Activated CD4-positive, alpha-beta T cell treated with anti-CD3 and anti-CD28 coated beads for 36 hours (primary cell): Measurements from ENCODE around the gene HUNK. TPM values are rescaled to one million over a fixed set of nuclear protein-coding genes. Genes with fewer than 3 reads are reported as not detected.
"Not testable (repeated sequence)": the region's sequence is repeated elsewhere in the genome, so short reads cannot be mapped to it uniquely, and the experiment has no call there.

Experiments used
- ATAC-seq: fragments of 200-7000 bp; cut with Tn5 transposase; one replicate; pipeline ENCODE4 v1.10.0; 2021; ENCODE audit warnings: mild to moderate bottlenecking, moderate library complexity
- CTCF ChIA-PET: fragments of 350-600 bp; sonication (Branson Sonifier 250); formaldehyde crosslinking; loops from one replicate; lab custom pipeline; 2021; ENCODE audit warnings: antibody characterized with exemption; lab: Charles Lee
- POLR2A ChIA-PET: fragments of 350-600 bp; sonication (Branson Sonifier 250); formaldehyde crosslinking; loops from one replicate; lab custom pipeline; 2021; ENCODE audit warnings: antibody characterized with exemption, inconsistent platforms; lab: Charles Lee
- DNase-seq: peaks from one replicate; pipeline ENCODE4 v3.0.0-alpha.2; 2020
- H3K27ac Mint-ChIP-seq: one replicate; pipeline ENCODE4 v1.8.0; 2021; ENCODE audit warnings: mixed read lengths
- H3K27me3 Mint-ChIP-seq: one replicate; pipeline ENCODE4 v1.8.0; 2021; ENCODE audit warnings: mixed read lengths
- H3K36me3 Mint-ChIP-seq: one replicate; pipeline ENCODE4 v1.8.0; 2021; ENCODE audit warnings: low read depth, mixed read lengths
- H3K4me1 Mint-ChIP-seq: one replicate; pipeline ENCODE4 v1.8.0; 2021; ENCODE audit warnings: mixed read lengths
- H3K4me3 Mint-ChIP-seq: one replicate; pipeline ENCODE4 v1.8.0; 2021; ENCODE audit warnings: mild to moderate bottlenecking, moderate library complexity, mixed read lengths
- H3K9me3 Mint-ChIP-seq: one replicate; pipeline ENCODE4 v1.8.0; 2021; ENCODE audit warnings: low read depth, mixed read lengths
- intact Hi-C, 2 experiments: fragments of 100-400 bp; cut with DNase I in 1 of 2; cut with micrococcal nuclease in 1 of 2; formaldehyde crosslinking; loops; one replicate each; pipeline versions ENCODE4 v1.14.2 to v1.15.1; 2022 to 2024; cut with DNase I, micrococcal nuclease
- total RNA-seq, 2 experiments: library from RNA; stranded (reverse); gene quantifications; one replicate each; pipeline ENCODE4 v1.2.3, GENCODE V29; 2021

Gene HUNK
- total RNA-seq, 2 experiments from 2014 or later = 0.02 to 0.27 TPM

DNA sequence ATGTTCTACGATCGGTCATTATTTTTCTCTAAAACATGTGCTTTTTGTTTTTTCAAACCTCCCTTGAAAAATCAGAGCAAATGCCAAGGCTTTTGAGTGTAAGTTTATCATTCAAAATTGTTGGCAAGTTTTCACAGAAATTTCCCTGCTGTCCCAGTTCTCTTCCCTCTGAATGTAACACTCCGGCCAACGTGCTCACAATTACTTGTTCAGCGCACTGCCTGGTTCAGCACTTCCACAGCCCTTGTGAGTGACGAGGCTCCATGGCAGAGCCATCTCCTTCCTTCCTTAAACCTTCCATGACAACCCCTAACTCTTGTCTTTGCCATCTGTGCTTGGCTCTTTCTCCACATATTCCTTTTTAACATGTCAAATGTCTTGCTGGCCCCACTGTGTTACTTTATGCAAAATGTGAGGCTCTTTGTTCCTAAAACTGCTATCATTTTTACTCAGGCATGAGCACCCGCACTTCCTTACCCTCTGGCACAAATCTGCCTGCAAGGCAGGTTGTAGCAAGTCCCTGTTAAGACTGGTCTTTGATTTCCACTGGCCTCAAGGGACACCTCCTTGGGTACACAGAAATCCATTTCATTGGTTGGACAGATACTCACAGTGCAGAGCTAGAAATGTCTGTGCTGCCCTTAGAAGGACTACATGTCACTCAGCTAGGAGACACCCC is 142.8 kb downstream of the HUNK start:
- no peak for ATAC-seq
- intact Hi-C loops = no loop called here
- no peaks in the 10 kb centered on the region for H3K36me3 Mint-ChIP-seq
- ChIA-PET POLR2A (no interaction called here), CTCF (no interaction called here)
- no peak for DNase-seq
- H3K9me3 Mint-ChIP-seq = no peaks in the 10 kb centered on the region
- no peaks in the 10 kb centered on the region for H3K4me1 Mint-ChIP-seq
- no peak overlapping the region for H3K27ac Mint-ChIP-seq
- H3K4me3 Mint-ChIP-seq = no peak overlapping the region
- no peaks in the 10 kb centered on the region for H3K27me3 Mint-ChIP-seq

DNA sequence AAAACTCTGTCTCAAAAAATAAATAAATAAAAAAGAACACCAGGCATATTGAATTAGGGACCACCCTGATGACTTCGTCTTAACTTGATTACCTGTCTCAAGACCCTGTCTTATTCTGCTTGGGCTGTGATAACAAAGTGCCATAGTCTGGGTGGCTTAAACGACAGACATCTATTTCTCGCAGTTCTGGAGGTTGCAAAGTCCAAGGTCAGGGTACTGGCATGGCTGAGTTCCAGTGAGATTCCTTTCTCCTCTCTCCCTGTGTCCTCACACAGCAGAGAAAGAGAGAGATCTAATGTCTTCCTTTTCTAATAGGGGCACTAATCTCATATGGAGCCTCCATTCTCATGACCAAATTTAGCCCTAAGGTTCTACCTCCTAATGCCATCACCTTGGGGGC is 145.6 kb downstream of the HUNK start:
- H3K27ac Mint-ChIP-seq = no peak overlapping the region
- ChIA-PET CTCF (no interaction called here), POLR2A (no interaction called here)
- no peak overlapping the region for H3K4me3 Mint-ChIP-seq
- intact Hi-C loops = no loop called here
- DNase-seq = no peak
- no peaks in the 10 kb centered on the region for H3K9me3 Mint-ChIP-seq
- H3K27me3 Mint-ChIP-seq = no peaks in the 10 kb centered on the region
- H3K4me1 Mint-ChIP-seq = no peaks in the 10 kb centered on the region
- no peaks in the 10 kb centered on the region for H3K36me3 Mint-ChIP-seq
- ATAC-seq = no peak

DNA sequence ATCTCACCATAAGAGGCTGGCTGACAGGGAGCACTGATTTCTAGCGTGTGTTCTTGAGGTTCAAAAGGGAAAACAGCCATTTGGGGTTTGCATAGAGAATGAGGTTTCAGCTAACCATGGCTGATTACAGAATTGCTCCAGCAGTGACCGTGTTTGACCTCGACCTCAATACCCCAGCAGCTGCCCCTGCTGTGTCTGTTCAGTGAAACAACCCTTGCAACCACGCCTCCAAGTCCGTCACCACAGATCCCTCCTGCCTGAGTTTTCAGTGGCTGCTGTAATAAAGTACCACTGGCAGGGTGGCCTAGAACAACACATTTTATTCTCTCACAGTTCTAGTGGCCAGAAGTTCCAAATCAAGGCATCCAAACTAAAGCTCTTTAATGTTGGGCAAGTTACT is 147.7 kb downstream of the HUNK start:
- no peaks in the 10 kb centered on the region for H3K36me3 Mint-ChIP-seq
- ATAC-seq (no peak), DNase-seq (no peak)
- H3K4me3 Mint-ChIP-seq = no peak overlapping the region
- ChIA-PET CTCF (no interaction called here), POLR2A (no interaction called here)
- H3K4me1 Mint-ChIP-seq = no peaks in the 10 kb centered on the region
- H3K27ac Mint-ChIP-seq = no peak overlapping the region
- no peaks in the 10 kb centered on the region for H3K27me3 Mint-ChIP-seq
- no peaks in the 10 kb centered on the region for H3K9me3 Mint-ChIP-seq
- intact Hi-C loops = no loop called here

- no peaks in the 10 kb centered on the region for H3K4me1 Mint-ChIP-seq
- intact Hi-C loops = no loop called here
These were observed 148.6 kb downstream of the HUNK start for GRCh38 chr21:32021319-32021994.

GRCh38 chr21:32022146-32022545 is 149.3 kb downstream of the HUNK start:
- Mint-ChIP-seq H3K4me1 (no peaks in the 10 kb centered on the region), H3K9me3 (no peaks in the 10 kb centered on the region), H3K4me3 (no peak overlapping the region), H3K36me3 (no peaks in the 10 kb centered on the region), H3K27ac (no peak overlapping the region), H3K27me3 (no peaks in the 10 kb centered on the region)
- no peak for ATAC-seq
- DNase-seq = no peak
- ChIA-PET POLR2A (no interaction called here), CTCF (interaction anchor here (1.0 kb wide), 1 partner anchor 43 kb away, joined by 3 read pairs; no protein-coding TSS in a partner anchor)
- intact Hi-C loops = no loop called here

More at GRCh38 chr21:32021319-32021994, 148.6 kb downstream of the HUNK start:
- Mint-ChIP-seq H3K4me3 (no peak overlapping the region), H3K27ac (no peak overlapping the region), H3K9me3 (no peaks in the 10 kb centered on the region), H3K27me3 (no peaks in the 10 kb centered on the region), H3K36me3 (no peaks in the 10 kb centered on the region)
- DNase-seq = no peak
- CTCF ChIA-PET = no interaction called here
- POLR2A ChIA-PET = no interaction called here
- ATAC-seq = no peak

GRCh38 chr21:32030146-32030652 is 157.4 kb downstream of the HUNK start:
- POLR2A ChIA-PET = no interaction called here
- CTCF ChIA-PET = no interaction called here
- DNase-seq (no peak), ATAC-seq (no peak)
- Mint-ChIP-seq H3K27me3 (peaks cover 3% of the 10 kb centered on the region), H3K27ac (no peak overlapping the region), H3K9me3 (no peaks in the 10 kb centered on the region), H3K4me1 (no peaks in the 10 kb centered on the region), H3K36me3 (no peaks in the 10 kb centered on the region), H3K4me3 (no peak overlapping the region)
- intact Hi-C loops = no loop called here

GRCh38 chr21:32034850-32035249 is 162.0 kb downstream of the HUNK start:
- POLR2A ChIA-PET = no interaction called here
- H3K36me3 Mint-ChIP-seq = no peaks in the 10 kb centered on the region
- no peak for ATAC-seq
- no peak overlapping the region for H3K4me3 Mint-ChIP-seq
- H3K27me3 Mint-ChIP-seq = peaks cover 7% of the 10 kb centered on the region
- CTCF ChIA-PET = no interaction called here
- H3K9me3 Mint-ChIP-seq = no peaks in the 10 kb centered on the region
- intact Hi-C loops = no loop called here
- H3K4me1 Mint-ChIP-seq = no peaks in the 10 kb centered on the region
- no peak overlapping the region for H3K27ac Mint-ChIP-seq
- DNase-seq = no peak

DNA sequence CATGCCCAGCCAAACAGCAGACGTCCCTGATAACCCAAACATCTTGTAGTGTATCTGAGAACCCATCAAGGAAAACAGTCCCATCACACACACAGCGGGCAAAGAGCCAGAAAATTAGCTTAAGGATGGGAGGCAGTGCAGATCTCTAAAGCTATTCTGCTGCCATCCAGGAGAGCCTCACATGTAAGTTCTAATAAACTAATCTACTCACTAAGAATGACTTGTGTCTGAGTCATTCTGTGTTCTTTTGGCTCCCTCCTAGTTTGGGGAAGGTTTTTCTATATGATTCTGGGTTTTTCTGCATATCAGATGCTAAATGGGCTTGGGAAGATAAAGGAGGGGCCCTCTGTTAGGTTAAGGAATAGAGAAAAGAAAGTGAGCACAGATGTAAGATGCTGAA is 162.8 kb downstream of the HUNK start:
- peaks cover 4% of the 10 kb centered on the region for H3K27me3 Mint-ChIP-seq
- ATAC-seq (no peak), DNase-seq (no peak)
- ChIA-PET CTCF (no interaction called here), POLR2A (no interaction called here)
- H3K36me3 Mint-ChIP-seq = no peaks in the 10 kb centered on the region
- H3K9me3 Mint-ChIP-seq = no peaks in the 10 kb centered on the region
- intact Hi-C loops = no loop called here
- H3K4me1 Mint-ChIP-seq = no peaks in the 10 kb centered on the region
- H3K4me3 Mint-ChIP-seq = no peak overlapping the region
- H3K27ac Mint-ChIP-seq = no peak overlapping the region

DNA sequence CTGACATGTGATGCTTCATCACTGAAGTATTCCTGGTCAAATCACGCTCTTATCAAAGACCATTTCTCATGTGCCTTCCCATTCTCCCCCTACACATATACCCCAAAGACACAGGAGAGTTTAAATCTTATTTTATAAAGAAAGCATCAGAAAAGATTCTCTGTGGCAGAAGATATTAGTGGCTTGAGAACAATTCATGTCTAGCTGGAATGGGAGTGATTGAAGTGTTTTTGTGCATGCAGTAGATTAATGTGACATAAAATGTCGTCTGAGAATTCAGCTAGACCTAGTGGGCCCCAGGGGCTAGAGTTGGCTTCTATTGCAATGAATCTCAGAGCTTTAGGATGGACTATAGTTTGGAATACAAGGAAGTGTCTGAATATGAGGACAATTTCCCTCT is 163.9 kb downstream of the HUNK start:
- Mint-ChIP-seq H3K27me3 (peaks cover 11% of the 10 kb centered on the region), H3K4me3 (no peak overlapping the region), H3K4me1 (no peaks in the 10 kb centered on the region), H3K36me3 (no peaks in the 10 kb centered on the region), H3K9me3 (no peaks in the 10 kb centered on the region), H3K27ac (no peak overlapping the region)
- intact Hi-C loops = no loop called here
- ChIA-PET POLR2A (no interaction called here), CTCF (interaction anchor here (0.5 kb wide), 1 partner anchor 1014 kb away, joined by 4 read pairs; no protein-coding TSS in a partner anchor)
- ATAC-seq (no peak), DNase-seq (no peak)

DNA sequence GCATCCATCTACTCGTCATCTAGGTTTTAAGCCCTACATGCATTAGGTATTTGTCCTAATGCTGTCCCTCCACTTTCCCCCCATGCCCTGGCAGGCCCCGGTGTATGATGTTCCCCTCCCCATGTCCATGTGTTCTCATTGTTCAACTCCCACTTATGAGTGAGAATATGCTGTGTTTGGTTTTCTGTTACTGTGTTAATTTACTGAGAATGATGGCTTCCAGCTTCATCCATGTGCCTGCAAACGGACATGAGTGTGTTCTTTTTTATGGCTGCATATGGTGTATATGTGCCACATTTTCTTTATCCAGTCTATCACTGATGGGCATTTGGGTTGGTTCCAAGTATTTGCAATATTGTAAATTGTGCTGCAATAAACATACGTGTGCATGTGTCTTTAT is 165.9 kb downstream of the HUNK start:
- H3K9me3 Mint-ChIP-seq, DNase-seq, H3K36me3 Mint-ChIP-seq, intact Hi-C loops, CTCF ChIA-PET, POLR2A ChIA-PET, H3K4me1 Mint-ChIP-seq, ATAC-seq, H3K27ac Mint-ChIP-seq, H3K4me3 Mint-ChIP-seq: not testable (repeated sequence)
- H3K27me3 Mint-ChIP-seq = peaks cover 11% of the 10 kb centered on the region

GRCh38 chr21:32043458-32043857 is 170.6 kb downstream of the HUNK start:
- H3K9me3 Mint-ChIP-seq = peaks cover 3% of the 10 kb centered on the region
- ChIA-PET CTCF (no interaction called here), POLR2A (no interaction called here)
- no peak overlapping the region for H3K4me3 Mint-ChIP-seq
- no peak for ATAC-seq
- H3K4me1 Mint-ChIP-seq = no peaks in the 10 kb centered on the region
- no peaks in the 10 kb centered on the region for H3K36me3 Mint-ChIP-seq
- DNase-seq = no peak
- H3K27ac Mint-ChIP-seq = no peak overlapping the region
- intact Hi-C loops = no loop called here
- peaks cover 11% of the 10 kb centered on the region for H3K27me3 Mint-ChIP-seq
